Measurements from ENCODE around the gene C1QTNF1. TPM values are rescaled to one million over a fixed set of nuclear protein-coding genes. Genes with fewer than 3 reads are reported as not detected.
A peak's percentile ranks its signal among the peaks of the same experiment; 100 is the strongest.

C1QTNF1 gene
- total RNA-seq, 1 experiment from 2014 or later: 18.6 TPM

- TF ChIP-seq EZH2phosphoT487 (IDR thresholded peaks at IDR 0.05; ENCODE audit: borderline replicate concordance, low read length): no peak
- TF ChIP-seq CTCF (conservative IDR thresholded peaks at IDR 0.05; ENCODE audit: low read depth, low read length): no peak
- TF ChIP-seq EZH2 (IDR thresholded peaks at IDR 0.05; ENCODE audit: low read length, unreplicated experiment): no peak
- intact Hi-C loops (cut with micrococcal nuclease): no loop called here
- ATAC-seq (peak; percentile 14), DNase-seq (peak; percentile 54)
- BruUV-seq (replicated peaks): TSS peak; percentile 71
- H3K9ac ChIP-seq (ENCODE audit: low read length): peak overlapping the region; percentile 68
- H3K9me3 ChIP-seq (ENCODE audit: low read length): no peaks in the 10 kb centered on the region
- peak overlapping the region; percentile 51 for H3K27ac ChIP-seq (ENCODE audit: low read length)
- H3F3A ChIP-seq (ENCODE audit: low read length, unreplicated experiment): no peaks in the 10 kb centered on the region
- no peaks in the 10 kb centered on the region for H3K27me3 ChIP-seq (ENCODE audit: low read length)
- peak overlapping the region; percentile 97 for H3K4me2 ChIP-seq (ENCODE audit: low read length)
- H3K36me3 ChIP-seq (ENCODE audit: low read depth, low read length): no peaks in the 10 kb centered on the region
- no peaks in the 10 kb centered on the region for H3K79me2 ChIP-seq (ENCODE audit: low read length)
- peaks cover 57% of the 10 kb centered on the region for H3K4me1 ChIP-seq (ENCODE audit: insufficient read depth, low read length)
- ChIA-PET CTCF (interaction anchor here (2.5 kb wide), 1 partner anchor 21 kb away, joined by 22 read pairs; no protein-coding TSS in a partner anchor), POLR2A (ENCODE audit: unreplicated experiment) (interaction anchor here (1.0 kb wide), 1 partner anchor 29 kb away, joined by 8 read pairs; no protein-coding TSS in a partner anchor)
- no peaks in the 10 kb centered on the region for H4K20me1 ChIP-seq (ENCODE audit: low read length)
- H2AFZ ChIP-seq (ENCODE audit: low read length): peak overlapping the region; percentile 94
- no peaks in the 10 kb centered on the region for H3K9me2 ChIP-seq (replicated peaks; ENCODE audit: low read length)
- H3K4me3 ChIP-seq (ENCODE audit: low read length): peak overlapping the region; percentile 80
These were observed 1.1 kb downstream of the C1QTNF1 start for GRCh38 chr17:79024901-79025737.

GRCh38 chr17:79026376-79027273 lies 2.7 kb downstream of the C1QTNF1 start:
- H3K4me3 ChIP-seq (ENCODE audit: low read length): peak overlapping the region; percentile 56
- ATAC-seq: peak; percentile 61
- H3K9ac ChIP-seq (ENCODE audit: low read length): peak overlapping the region; percentile 56
- H3K36me3 ChIP-seq (ENCODE audit: low read depth, low read length): no peaks in the 10 kb centered on the region
- H3K79me2 ChIP-seq (ENCODE audit: low read length): no peaks in the 10 kb centered on the region
- H3K4me2 ChIP-seq (ENCODE audit: low read length): peak overlapping the region; percentile 81
- no peaks in the 10 kb centered on the region for H4K20me1 ChIP-seq (ENCODE audit: low read length)
- H3K27ac ChIP-seq (ENCODE audit: low read length): peak overlapping the region; percentile 85
- peaks cover 45% of the 10 kb centered on the region for H3K4me1 ChIP-seq (ENCODE audit: insufficient read depth, low read length)
- BruUV-seq (replicated peaks): no TSS peak
- no peaks in the 10 kb centered on the region for H3K9me2 ChIP-seq (replicated peaks; ENCODE audit: low read length)
- intact Hi-C loops (cut with micrococcal nuclease): loop anchor here (1.0 kb wide), 1 partner anchor 10 kb away; no protein-coding TSS in a partner anchor
- no peaks in the 10 kb centered on the region for H3K27me3 ChIP-seq (ENCODE audit: low read length)
- H3K9me3 ChIP-seq (ENCODE audit: low read length): no peaks in the 10 kb centered on the region
- peak; percentile 95 for DNase-seq
- ChIA-PET POLR2A (ENCODE audit: unreplicated experiment) (interaction anchor here (0.6 to 1.4 kb wide), 5 partner anchors 10 to 919 kb away, joined by 3 to 25 read pairs (median 7); no protein-coding TSS in a partner anchor), CTCF (interaction anchor here (0.5 to 2.5 kb wide), 6 partner anchors 10 to 19 kb away, joined by 4 to 32 read pairs (median 12); no protein-coding TSS in a partner anchor)
- H2AFZ ChIP-seq (ENCODE audit: low read length): peak overlapping the region; percentile 58
- H3F3A ChIP-seq (ENCODE audit: low read length, unreplicated experiment): no peaks in the 10 kb centered on the region
- TF ChIP-seq CTCF (conservative IDR thresholded peaks at IDR 0.05; ENCODE audit: low read depth, low read length) (peak; percentile 34; the same call in 1 of the 2 replicates), EZH2 (IDR thresholded peaks at IDR 0.05; ENCODE audit: low read length, unreplicated experiment) (no peak)

Data from PC-3 (cell line).